ENCODE results near the gene PLCZ1. TPM values are rescaled to one million over a fixed set of nuclear protein-coding genes. Genes with fewer than 3 reads are reported as not detected.

Gene PLCZ1
- total RNA-seq, 6 donors from 2014 or later, result not detected

DNA sequence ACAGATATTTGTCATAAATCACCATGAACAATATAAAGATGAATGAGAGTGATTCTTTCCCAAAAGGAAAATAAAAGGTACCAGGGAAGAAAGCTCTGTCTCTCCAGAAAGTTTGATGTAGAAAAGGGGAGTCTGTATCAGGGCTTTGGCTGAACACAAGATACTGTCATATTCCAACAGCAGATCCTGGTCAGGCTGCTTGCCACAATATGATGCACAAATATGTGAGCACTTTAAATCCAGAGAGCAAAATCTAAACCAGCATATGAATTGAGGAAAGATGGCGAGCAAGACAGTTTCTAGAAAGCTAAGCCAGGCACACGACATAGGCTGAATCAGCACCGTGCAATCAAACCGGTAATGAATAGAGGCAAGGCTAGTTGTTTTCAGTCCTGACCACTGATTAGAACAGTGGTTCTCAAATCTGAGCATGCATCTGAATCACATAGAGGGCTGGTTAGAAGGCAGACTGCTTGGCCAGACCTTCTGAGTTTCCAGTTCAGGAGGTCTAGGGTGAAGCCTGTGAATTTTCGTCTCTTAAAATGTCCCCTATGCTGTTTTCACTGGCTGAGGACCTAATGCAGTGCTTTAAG lies 60.7 kb downstream of the PLCZ1 start:
- Histone ChIP-seq H3K9me3 (no peaks in the 10 kb centered on the region), H3K4me1 (no peaks in the 10 kb centered on the region), H3K4me3 (no peak overlapping the region), H3K36me3 (no peaks in the 10 kb centered on the region), H3K27me3 (no peaks in the 10 kb centered on the region), H3K27ac (no peak overlapping the region)
- ATAC-seq (ENCODE audit: low FRiP score in 2 of 2) (no peak), DNase-seq (no peak)
- 74 to 88% methylated on average over 5 of the region's 5 CpGs for WGBS, 2 donors
- no peak for TF ChIP-seq POLR2AphosphoS5 (IDR thresholded peaks at IDR 0.05)
- no peak for TF ChIP-seq EP300 (IDR thresholded peaks at IDR 0.05)
- TF ChIP-seq, protein P1, sequence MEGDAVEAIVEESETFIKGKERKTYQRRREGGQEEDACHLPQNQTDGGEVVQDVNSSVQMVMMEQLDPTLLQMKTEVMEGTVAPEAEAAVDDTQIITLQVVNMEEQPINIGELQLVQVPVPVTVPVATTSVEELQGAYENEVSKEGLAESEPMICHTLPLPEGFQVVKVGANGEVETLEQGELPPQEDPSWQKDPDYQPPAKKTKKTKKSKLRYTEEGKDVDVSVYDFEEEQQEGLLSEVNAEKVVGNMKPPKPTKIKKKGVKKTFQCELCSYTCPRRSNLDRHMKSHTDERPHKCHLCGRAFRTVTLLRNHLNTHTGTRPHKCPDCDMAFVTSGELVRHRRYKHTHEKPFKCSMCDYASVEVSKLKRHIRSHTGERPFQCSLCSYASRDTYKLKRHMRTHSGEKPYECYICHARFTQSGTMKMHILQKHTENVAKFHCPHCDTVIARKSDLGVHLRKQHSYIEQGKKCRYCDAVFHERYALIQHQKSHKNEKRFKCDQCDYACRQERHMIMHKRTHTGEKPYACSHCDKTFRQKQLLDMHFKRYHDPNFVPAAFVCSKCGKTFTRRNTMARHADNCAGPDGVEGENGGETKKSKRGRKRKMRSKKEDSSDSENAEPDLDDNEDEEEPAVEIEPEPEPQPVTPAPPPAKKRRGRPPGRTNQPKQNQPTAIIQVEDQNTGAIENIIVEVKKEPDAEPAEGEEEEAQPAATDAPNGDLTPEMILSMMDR (IDR thresholded peaks at IDR 0.05), result no peak
- no peak for TF ChIP-seq POLR2A (IDR thresholded peaks at IDR 0.05)

DNA sequence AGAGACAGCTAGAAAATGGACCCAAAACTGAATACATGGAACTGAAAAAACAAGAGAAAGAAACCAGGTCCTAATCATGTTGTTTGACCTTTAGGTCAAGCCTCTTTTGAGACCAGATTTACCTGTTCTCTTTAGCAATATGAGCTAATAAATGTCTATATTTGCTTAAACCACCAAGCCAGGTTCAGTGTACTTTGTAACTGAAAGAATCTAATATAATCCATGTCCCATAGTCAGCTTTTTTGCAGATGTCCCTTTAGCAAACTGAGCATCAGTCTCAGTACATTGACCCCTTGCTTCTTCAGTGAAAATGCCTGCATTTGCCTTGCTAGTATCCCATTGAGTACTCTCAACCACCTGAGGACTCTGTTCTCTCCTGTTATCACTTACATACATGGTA lies 61.7 kb downstream of the PLCZ1 start:
- ATAC-seq (ENCODE audit: low FRiP score in 2 of 2), result no peak
- no peaks in the 10 kb centered on the region for H3K4me1 ChIP-seq
- no peaks in the 10 kb centered on the region for H3K9me3 ChIP-seq
- H3K36me3 ChIP-seq, result no peaks in the 10 kb centered on the region
- no peak overlapping the region for H3K4me3 ChIP-seq
- no peak for DNase-seq
- TF ChIP-seq, protein P1 (IDR thresholded peaks at IDR 0.05), result no peak
- no peak for TF ChIP-seq POLR2AphosphoS5 (IDR thresholded peaks at IDR 0.05)
- no peak for TF ChIP-seq EP300 (IDR thresholded peaks at IDR 0.05)
- no peak for TF ChIP-seq POLR2A (IDR thresholded peaks at IDR 0.05)
- H3K27me3 ChIP-seq, result no peaks in the 10 kb centered on the region
- no peak overlapping the region for H3K27ac ChIP-seq

DNA sequence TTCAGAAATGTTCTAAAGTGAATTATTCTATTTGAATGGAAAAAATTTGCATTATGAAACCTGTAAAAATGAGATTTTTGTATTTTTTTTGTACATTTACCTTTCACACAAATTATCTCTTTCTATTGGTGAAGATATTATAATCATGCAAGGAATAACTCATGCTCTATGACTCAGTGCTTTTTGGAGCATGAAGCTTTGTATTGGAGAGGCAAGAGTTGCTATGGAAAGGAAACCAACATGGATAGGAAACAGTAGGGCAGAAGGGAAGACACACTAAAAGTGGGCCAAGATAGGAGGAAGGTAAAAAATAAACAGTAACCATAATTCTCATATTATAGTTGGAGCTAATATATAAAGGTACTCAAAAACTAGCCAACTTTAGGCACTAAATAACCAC lies 79.0 kb downstream of the PLCZ1 start:
- no peaks in the 10 kb centered on the region for H3K4me1 ChIP-seq
- no peak overlapping the region for H3K27ac ChIP-seq
- DNase-seq, result no peak
- no peak for ATAC-seq (ENCODE audit: low FRiP score in 2 of 2)
- TF ChIP-seq POLR2A (IDR thresholded peaks at IDR 0.05) (no peak), POLR2AphosphoS5 (IDR thresholded peaks at IDR 0.05) (no peak), EP300 (IDR thresholded peaks at IDR 0.05) (no peak)
- TF ChIP-seq, protein P1 (IDR thresholded peaks at IDR 0.05), result no peak
- H3K9me3 ChIP-seq, result peaks cover 0 to 4% (median 0%) of the 10 kb centered on the region in 4 donors
- no peak overlapping the region for H3K4me3 ChIP-seq
- no peaks in the 10 kb centered on the region for H3K27me3 ChIP-seq
- H3K36me3 ChIP-seq, result no peaks in the 10 kb centered on the region

DNA sequence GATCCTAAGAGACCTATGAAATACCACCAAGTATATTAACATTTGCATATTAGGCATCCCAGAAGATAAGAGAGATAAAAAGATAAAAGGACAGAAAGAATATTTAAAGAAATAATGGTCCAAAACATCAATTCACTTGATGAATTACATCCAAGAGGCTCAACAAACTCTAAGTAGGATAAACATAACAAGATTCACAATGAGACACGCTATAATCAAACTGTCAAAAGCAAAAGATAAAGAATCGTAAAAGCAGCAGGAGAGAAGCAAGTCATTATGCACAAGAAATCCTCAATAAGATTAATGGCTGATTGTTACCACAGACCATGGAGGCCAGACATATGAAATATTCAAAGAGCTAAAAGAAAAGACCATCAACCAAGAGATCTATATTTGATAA lies 79.6 kb downstream of the PLCZ1 start:
- Histone ChIP-seq H3K4me3 (no peak overlapping the region), H3K27ac (no peak overlapping the region), H3K9me3 (peaks cover 0 to 4% (median 0%) of the 10 kb centered on the region in 4 donors), H3K4me1 (no peaks in the 10 kb centered on the region), H3K36me3 (no peaks in the 10 kb centered on the region), H3K27me3 (no peaks in the 10 kb centered on the region)
- no peak for ATAC-seq (ENCODE audit: low FRiP score in 2 of 2)
- TF ChIP-seq POLR2A (IDR thresholded peaks at IDR 0.05), result no peak
- TF ChIP-seq EP300 (IDR thresholded peaks at IDR 0.05), result no peak
- no peak for TF ChIP-seq POLR2AphosphoS5 (IDR thresholded peaks at IDR 0.05)
- TF ChIP-seq, protein P1 (IDR thresholded peaks at IDR 0.05), result no peak
- 61 to 72% methylated on average over 2 of the region's 2 CpGs for WGBS, 2 donors
- DNase-seq, result no peak

DNA sequence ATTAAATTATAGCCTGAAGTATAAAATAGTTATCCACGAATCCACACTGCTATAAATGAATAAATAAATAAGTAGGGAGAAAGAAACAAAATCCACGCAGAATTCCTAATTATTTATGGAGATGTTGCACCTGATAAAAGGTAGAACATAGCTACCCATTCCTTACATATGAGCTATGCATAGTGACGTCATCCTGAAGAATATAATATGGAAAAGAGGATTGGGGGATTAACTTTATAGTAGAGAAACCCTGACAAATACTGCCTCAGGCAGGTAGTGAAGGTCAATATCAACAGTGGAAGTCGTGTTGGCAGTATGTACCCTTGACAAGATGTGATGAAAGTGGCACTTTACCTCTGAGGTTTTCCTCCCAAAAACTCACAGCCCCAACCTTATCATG lies 82.5 kb downstream of the PLCZ1 start:
- TF ChIP-seq POLR2AphosphoS5 (IDR thresholded peaks at IDR 0.05) (no peak), POLR2A (IDR thresholded peaks at IDR 0.05) (no peak), EP300 (IDR thresholded peaks at IDR 0.05) (no peak)
- TF ChIP-seq, protein P1 (IDR thresholded peaks at IDR 0.05), result no peak
- Histone ChIP-seq H3K9me3 (no peaks in the 10 kb centered on the region), H3K27me3 (no peaks in the 10 kb centered on the region), H3K4me1 (no peaks in the 10 kb centered on the region), H3K27ac (no peak overlapping the region), H3K36me3 (no peaks in the 10 kb centered on the region), H3K4me3 (no peak overlapping the region)
- 71 to 83% methylated on average over 4 of the region's 4 CpGs for WGBS, 2 donors
- ATAC-seq (ENCODE audit: low FRiP score in 2 of 2) (no peak), DNase-seq (no peak)

All from upper lobe of left lung (tissue), 6 donors.